GM19468 (cell line): ENCODE data around the gene CHD5.

Experiments used
- ATAC-seq: cut with Tn5 transposase; IDR thresholded peaks from one replicate; pipeline ENCODE4 v1.9.1; 2021; ENCODE audit warnings: mild to moderate bottlenecking, moderate library complexity, moderate number of reproducible peaks; ENCODE audit not compliant: unreplicated experiment; ENCODE audit errors: extremely low read depth

CHD5 gene

GRCh38 chr1:6140413-6140812 is 39.7 kb downstream of the CHD5 start:
- ATAC-seq: no peak

GRCh38 chr1:6137758-6138157 is 42.4 kb downstream of the CHD5 start:
- no peak for ATAC-seq

- no peak for ATAC-seq
Measured at GRCh38 chr1:6136516-6137220, 43.5 kb downstream of the CHD5 start.

- no peak for ATAC-seq
Measured at GRCh38 chr1:6134741-6135510, 45.2 kb downstream of the CHD5 start.

GRCh38 chr1:6134206-6134605 is 45.9 kb downstream of the CHD5 start:
- no peak for ATAC-seq

- ATAC-seq: no peak
Measured at GRCh38 chr1:6133146-6133895, 46.8 kb downstream of the CHD5 start.

- ATAC-seq: no peak
Measured at GRCh38 chr1:6131561-6131960, 48.6 kb downstream of the CHD5 start.

GRCh38 chr1:6130596-6130995 is 49.5 kb downstream of the CHD5 start:
- ATAC-seq: no peak

- ATAC-seq: no peak
Measured at GRCh38 chr1:6130036-6130435, 50.1 kb downstream of the CHD5 start.

- ATAC-seq: no peak
Measured at GRCh38 chr1:6129313-6129712, 50.8 kb downstream of the CHD5 start.

- no peak for ATAC-seq
Measured at GRCh38 chr1:6128276-6129081, 51.6 kb downstream of the CHD5 start.

- ATAC-seq: no peak
Measured at GRCh38 chr1:6127587-6128163, 52.4 kb downstream of the CHD5 start.

GRCh38 chr1:6126521-6127067 is 53.5 kb downstream of the CHD5 start:
- ATAC-seq: no peak

GRCh38 chr1:6126028-6126427 is 54.1 kb downstream of the CHD5 start:
- ATAC-seq: no peak

- ATAC-seq: no peak
Measured at GRCh38 chr1:6125366-6125765, 54.8 kb downstream of the CHD5 start.

- no peak for ATAC-seq
Measured at GRCh38 chr1:6124746-6125365, 55.3 kb downstream of the CHD5 start.

- no peak for ATAC-seq
Measured at GRCh38 chr1:6124341-6124740, 55.8 kb downstream of the CHD5 start.

GRCh38 chr1:6123816-6124215 is 56.3 kb downstream of the CHD5 start:
- ATAC-seq: no peak

- ATAC-seq: no peak
Measured at GRCh38 chr1:6123083-6123482, 57.0 kb downstream of the CHD5 start.
